ENCODE measurements around the gene IFT43. TPM values are rescaled to one million over a fixed set of nuclear protein-coding genes. Genes with fewer than 3 reads are reported as not detected.

Gene IFT43
- total RNA-seq, 1 experiment from 2014 or later = 18.6 TPM

DNA sequence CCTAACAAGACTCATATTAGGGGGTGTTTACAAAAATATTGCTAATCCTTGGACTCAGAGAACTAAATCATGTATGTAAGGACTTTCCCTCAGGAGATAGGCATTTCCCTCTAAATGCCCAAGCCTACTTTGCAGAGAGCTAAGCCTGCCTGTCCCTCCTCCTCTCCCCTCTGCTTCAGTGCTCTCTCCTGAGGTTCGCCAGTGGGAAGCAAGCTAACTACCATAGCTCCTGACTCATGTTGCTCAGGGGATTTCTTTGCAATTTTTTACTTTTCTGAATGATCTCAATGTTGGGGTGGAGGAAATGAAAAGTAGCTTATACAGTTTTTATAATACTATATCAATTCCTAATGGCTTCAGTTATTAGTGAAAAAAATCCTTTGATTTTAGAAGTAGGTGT lies 29.6 kb downstream of the IFT43 start:
- DNase-seq = no peak
- Histone ChIP-seq H3K9me3 (ENCODE audit: control insufficient read depth, low read depth, low read length) (no peaks in the 10 kb centered on the region), H2BK12ac (ENCODE audit: insufficient read length, low read depth, low read length) (no peak overlapping the region), H3K9ac (ENCODE audit: extremely low read depth, insufficient read length, low read length) (no peak overlapping the region), H3K27me3 (ENCODE audit: insufficient read depth, low read length) (no peaks in the 10 kb centered on the region), H3K18ac (ENCODE audit: insufficient read length, low read depth, low read length) (no peak overlapping the region), H3K14ac (ENCODE audit: insufficient read depth, low read length) (no peak overlapping the region), H3K23ac (ENCODE audit: insufficient read length, low read depth, low read length) (no peak overlapping the region), H3K27ac (ENCODE audit: insufficient read length, low read depth, low read length) (no peak overlapping the region), H4K8ac (replicated peaks; ENCODE audit: insufficient read length, low read depth, low read length) (no peak overlapping the region), H2AFZ (ENCODE audit: low read length) (no peak overlapping the region), H3K4ac (ENCODE audit: low read depth, low read length) (no peak overlapping the region), H3T11ph (ENCODE audit: low read length) (no peak overlapping the region), H3K56ac (ENCODE audit: insufficient read length, low read depth, low read length) (no peak overlapping the region), H2AK5ac (ENCODE audit: insufficient read length, low read length) (no peak overlapping the region), H3K79me2 (ENCODE audit: insufficient read depth, low read length) (no peaks in the 10 kb centered on the region), H4K91ac (ENCODE audit: insufficient read length, low read depth, low read length) (no peak overlapping the region), H2BK120ac (ENCODE audit: low read depth, low read length, poor library complexity, severe bottlenecking) (no peak overlapping the region), H2BK5ac (ENCODE audit: insufficient read length, low read length) (no peak overlapping the region), H4K5ac (ENCODE audit: insufficient read length, low read depth, low read length) (no peak overlapping the region), H3K4me1 (ENCODE audit: insufficient read depth, low read length) (0 out of 2 replicates have a peak, but pooled peaks cover 2% of the 10 kb centered on the region), H3K79me1 (ENCODE audit: insufficient read depth, low read depth, low read length, poor library complexity, severe bottlenecking) (no peaks in the 10 kb centered on the region), H3K4me2 (ENCODE audit: insufficient read depth, insufficient read length, low read length) (no peak overlapping the region), H3K23me2 (ENCODE audit: insufficient read length, low read depth, low read length, poor library complexity, severe bottlenecking) (no peaks in the 10 kb centered on the region), H2BK15ac (ENCODE audit: low read depth, low read length) (no peak overlapping the region), H4K20me1 (ENCODE audit: control insufficient read depth, insufficient read depth, insufficient read length) (no peaks in the 10 kb centered on the region), H2BK20ac (ENCODE audit: low read depth, low read length, poor library complexity, severe bottlenecking) (no peak overlapping the region)
- no CpG with 5 or more reads among the region's 1 CpG for WGBS (ENCODE audit: extremely low coverage, insufficient read length, low lambda C conversion rate)
- H3K36me3 Mint-ChIP-seq (ENCODE audit: insufficient read depth in 1 of 3, low read depth in 3 of 3) = peaks cover 5 to 22% (median 22%) of the 10 kb centered on the region in 3 experiments
- no peak overlapping the region for H3K4me3 Mint-ChIP-seq
- peaks cover 13 to 21% of the 10 kb centered on the region in 2 experiments for H3K4me1 Mint-ChIP-seq
- peaks cover 0 to 4% of the 10 kb centered on the region in 2 experiments; a peak in 2 of 5 replicates for H3K9me3 Mint-ChIP-seq
- no peak overlapping the region; a peak in 1 of 7 replicates for H3K27ac Mint-ChIP-seq
- no peaks in the 10 kb centered on the region for H3K27me3 Mint-ChIP-seq (ENCODE audit: low read depth)
- TF ChIP-seq CTCF (conservative IDR thresholded peaks at IDR 0.05) = no peak
